NCI-H2196 treated with DMSO at 0.1 percent for 48 hours (cell line): ENCODE data around the gene CD164L2.

ENCODE experiments used
- DNase-seq: peaks from one replicate; lab custom pipeline; 2025; ENCODE audit not compliant: unreplicated experiment; lab: John Stamatoyannopoulos, UW

CD164L2 gene

DNA sequence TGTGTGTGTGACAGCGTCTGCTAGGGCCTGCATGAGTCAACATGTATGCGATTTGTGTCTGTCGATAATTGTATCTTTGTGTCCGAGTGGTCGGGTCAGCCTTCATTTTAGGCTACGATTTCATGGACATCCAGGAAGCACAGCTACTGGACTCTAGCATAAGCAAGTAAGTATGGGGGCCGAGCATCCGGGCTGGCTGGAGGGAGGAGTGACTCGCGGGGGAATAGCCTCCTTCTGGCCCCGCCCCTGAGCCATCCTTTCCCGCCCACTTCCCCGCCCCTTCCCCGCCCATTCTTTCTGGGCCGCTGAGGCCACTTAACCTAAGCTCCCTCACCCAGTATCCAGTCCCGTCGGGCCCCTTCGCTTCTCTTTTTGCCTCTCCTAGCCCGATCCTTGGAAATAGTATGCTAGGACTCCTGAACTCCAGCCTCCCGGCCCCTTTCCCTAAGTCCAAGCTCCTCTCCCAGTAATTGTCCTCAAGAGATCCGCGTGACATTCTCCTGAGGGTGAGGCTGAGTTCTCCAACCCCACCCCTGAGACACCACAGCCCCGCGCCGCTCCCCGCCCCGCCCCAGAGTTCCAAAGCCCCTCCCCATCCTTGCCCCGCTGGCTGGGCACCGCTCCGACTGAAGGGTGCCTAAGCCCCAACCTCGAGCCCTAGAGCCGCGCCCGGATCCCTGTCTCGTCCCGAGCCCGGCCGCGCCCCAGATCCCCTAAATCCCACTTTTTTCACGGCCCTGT is 17.6 kb downstream of the CD164L2 start:
- DNase-seq = peak; percentile 84

DNA sequence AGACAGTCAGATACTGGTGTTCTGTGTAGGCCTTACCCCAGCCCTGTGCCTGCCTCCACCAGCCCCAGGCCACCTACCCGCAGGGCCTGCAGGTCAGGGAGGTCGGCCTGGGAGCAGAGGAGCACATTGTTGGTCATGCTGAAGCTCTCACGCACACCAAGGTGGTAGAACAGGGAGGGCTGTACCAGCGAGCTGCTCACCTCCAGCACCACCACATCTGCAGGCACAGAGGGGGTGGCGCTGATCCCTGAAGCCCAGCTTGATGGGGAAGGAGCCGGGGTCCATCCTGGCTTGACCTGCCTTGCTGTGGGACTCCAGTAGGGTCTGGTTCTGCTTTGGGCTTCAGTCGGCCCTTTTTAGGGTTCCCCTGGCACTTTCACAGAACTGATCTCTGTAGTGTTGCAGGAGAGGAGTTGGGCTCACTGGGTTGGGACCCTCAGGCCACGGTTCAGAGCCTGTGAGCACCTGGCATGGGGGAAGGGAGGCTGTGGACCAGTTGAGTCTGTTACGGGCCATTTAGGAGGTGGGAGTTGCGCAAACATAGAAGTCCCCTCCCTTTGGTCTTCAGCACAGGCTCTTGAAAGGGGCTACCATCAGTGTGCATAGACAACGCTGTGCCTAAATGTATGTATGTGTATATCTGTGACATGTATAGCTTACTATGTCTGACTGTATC is 18.3 kb downstream of the CD164L2 start:
- DNase-seq = no peak

DNA sequence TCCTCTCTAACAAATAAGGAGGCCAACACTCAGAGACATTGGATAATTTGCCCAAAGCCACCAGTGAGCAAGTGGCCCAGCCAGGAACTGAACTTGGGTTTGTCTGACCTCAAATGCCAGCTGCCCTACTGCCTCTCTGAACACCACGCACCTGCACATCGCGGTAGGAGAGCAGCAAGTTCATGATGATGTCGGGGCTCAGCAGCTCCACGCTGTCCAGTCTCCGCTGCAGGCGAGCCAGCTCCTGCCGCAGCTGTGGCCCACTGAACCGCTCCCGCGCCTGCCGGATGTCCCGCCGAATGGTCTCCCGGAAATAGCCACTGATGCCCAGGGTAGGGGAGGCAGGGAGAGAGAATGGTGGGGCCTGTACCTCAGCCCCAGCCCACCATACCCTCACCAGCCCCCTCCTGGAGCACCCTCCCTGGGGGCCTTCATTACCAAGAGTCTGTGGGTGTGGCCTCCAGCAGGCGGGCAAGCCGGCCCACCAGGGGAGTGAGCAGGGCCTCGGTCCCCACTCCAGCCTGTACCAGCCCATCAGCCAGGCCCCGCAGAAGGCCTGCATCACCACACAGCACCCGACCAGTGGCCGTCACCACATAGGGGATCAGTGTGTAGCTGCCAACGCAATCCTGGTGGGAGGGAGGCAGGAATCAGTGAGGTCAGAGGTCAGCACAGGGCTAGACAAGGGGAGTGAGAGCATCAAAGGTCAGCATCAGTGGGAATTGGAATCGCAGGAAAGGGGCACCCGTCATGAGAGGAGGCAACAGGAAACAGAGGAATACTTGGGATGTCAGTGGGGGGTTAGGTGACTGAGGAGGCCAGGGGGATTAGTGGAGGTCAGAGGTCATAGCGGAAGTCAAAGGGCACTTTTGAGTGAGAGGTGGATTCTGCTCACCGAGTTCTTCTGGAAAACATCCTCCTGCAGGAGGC is 19.1 kb downstream of the CD164L2 start:
- no peak for DNase-seq

DNA sequence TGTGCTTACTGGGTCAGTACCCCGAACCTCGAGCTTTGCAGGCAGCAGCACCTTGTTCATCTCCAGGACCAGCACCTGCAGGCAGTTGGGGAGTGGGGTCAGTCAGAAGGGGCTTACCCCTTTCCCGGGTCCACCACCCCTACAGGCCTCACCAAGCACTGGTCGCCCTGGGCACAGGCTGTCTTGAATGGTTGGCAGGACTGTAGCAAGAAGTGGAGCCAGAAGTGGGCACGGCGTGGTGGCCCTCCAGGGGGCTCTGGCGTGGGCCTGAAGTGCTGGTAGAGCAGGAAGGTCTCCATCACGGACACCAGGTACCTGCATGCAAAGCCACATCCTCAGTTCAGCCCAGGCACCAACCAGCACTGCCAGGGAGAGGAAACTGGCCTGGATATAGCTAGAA is 21.6 kb downstream of the CD164L2 start:
- DNase-seq = no peak

DNA sequence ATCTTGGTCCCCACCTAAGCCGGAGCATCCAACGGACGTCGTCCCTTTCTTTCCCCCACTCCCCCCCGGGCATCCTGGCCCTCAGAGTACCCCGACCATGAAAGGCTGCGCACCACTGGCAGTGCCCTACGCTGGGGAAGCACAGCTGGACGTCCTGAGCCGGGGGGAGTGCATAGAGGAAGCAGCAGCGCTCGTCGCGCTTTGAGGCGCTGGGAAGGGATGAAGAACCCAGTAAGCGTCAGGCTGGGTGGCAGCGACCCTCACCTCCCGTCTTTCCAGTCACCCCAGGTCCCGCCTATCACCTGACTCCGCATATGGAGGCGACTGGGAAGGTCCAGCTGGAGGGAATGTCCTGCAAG is 22.1 kb downstream of the CD164L2 start:
- no peak for DNase-seq

DNA sequence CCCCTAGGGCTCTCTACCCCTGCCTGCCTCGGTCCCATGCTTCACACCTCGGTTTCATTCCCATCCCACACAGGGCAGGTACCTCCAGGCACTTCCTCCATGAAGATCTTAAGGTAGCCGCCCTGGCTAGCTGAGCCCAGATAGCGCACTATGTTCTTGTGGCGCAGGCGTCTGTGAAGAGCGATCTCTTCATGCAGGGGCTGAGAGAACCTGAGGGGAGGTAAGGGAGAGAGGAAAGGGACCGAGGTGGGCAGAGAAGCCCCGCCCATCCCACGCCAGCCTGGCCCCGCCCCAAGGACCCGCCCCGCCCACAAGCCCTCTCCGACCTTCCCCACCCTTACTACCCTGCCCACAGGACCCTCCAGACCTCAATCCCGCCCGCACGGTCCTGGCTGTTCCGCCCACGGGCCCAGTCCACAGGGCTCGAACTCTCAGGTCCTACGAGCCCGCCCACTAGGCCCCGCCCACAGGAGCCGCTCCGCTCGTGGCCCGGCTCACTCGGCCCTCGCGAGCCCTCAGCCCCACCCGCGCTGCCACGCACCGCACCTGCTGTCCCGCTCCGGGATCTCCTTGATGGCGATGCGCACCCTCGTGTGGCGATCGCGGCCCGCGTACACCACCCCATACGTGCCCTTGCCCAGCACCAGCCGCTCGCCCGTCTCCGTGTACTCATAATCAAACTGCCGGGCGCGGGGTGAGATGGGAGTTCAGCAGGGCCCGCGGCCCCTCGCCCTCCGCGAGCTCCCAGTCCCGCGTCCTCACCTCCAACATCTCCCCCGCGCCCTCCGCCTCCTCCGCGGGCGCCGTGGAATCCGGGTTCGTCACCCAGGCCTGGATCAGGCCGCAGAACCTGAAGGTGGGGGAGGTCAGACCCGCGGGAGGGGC is 22.7 kb downstream of the CD164L2 start:
- no peak for DNase-seq

DNA sequence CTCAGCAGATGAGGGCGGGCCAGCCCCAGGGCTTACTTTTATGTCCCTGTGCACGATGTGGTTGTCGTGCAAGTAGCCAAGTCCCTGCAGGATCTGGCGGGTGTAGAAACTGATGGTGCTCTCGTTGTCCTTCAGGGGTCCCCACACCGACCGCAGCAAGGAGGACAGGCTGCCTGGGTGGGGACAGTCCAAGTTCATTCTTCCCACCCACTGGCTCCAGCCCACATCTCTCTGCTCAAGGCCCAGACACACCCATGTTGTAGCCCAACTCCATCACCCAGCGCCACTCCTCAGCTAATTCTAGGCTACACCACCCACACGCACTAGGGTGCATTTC is 23.3 kb downstream of the CD164L2 start:
- no peak for DNase-seq

DNA sequence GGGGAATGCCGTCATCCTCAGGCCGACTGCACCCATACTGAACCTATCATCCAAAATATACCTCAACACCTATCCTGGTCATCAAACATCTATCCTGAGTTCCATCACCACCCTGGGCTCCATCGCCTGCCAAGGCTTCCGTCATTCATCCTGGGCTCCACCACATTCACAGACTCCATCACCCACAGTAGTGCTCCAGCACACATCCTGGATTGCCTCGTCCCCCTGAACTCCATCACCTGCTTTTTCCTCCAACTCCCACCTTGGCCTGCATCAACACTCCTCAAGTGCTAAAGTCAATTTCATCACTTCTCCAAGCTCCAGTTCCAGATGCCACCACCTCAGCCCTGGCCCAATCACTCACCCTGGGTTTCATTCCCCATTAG is 24.2 kb downstream of the CD164L2 start:
- DNase-seq = no peak

DNA sequence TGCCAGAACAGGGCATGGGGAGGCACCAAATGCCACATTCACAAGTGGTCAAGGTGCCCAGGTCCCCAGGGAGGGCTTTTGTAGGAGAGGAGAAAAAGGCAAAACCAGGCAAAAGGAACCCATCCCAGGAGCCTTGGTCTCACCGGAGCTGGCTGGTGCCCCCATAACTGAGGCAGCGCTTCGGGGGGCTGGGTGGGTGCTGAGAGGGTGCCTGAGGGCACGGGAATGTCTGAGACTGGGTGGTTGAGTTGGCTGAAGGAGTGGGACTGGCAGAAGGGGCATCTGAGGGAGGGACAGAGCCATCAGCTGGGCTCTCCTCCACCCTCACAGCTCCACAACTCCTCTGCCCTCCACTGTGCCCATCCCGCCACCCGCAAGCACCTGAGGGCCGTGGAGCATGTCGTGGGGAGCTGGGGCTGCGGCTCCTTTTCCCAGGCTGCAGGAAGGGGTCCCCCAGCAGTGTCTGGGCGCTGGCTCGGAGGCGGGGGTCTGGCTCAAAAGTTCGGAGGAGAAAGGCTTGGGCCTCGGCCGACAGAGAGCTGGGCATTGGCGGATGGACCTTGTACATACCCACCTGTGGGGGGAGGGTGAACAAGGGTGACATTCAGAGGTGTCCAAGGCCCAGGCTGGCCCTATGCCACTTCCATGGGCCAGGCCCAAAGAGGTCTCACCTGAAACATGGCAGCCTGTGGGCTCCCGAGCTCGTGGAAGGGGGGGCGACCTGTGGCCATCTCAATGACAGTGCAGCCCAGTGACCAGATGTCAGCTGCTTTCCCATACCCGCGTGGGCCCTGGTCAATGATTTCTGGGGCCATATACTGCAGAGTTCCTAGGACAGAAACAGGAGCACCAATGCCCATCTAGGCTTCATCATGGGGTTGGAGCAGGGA is 24.9 kb downstream of the CD164L2 start:
- no peak for DNase-seq

DNA sequence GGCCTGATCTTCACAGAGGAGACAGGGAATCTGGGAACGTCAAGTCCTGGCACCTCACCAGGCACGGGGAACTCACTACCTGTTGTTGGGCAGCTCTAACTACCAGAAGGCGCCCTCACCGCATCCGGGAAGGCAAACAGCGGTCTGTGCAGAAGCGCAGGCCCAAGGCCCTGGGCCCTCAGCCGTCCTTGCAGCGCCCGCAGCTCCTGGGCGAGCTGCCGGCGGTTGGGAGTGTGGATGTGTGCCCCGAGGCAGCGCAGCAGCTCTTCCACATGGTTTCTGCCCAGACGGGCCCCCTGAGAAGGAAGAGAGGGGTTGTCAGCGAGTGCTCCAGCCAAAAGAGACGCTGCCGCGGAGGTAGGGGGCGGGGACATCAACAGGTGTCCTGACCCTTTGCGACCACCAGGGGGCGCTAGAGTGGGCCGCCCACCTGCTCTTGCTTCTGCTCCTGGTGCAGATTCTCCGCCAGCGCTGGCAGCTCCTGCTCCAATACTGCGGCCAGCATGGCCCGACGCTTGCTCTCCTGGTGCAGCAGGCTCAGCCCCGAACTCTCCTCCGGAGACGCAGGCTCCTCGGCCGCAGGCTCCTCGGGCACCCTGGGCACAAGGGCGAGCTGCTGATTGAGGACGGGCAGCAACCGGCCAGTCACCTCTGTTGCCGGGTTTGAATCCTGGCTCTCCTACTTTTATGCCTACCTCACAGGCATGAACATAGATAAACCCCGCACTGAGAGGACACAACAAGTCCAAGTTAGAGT is 25.7 kb downstream of the CD164L2 start:
- DNase-seq = no peak

DNA sequence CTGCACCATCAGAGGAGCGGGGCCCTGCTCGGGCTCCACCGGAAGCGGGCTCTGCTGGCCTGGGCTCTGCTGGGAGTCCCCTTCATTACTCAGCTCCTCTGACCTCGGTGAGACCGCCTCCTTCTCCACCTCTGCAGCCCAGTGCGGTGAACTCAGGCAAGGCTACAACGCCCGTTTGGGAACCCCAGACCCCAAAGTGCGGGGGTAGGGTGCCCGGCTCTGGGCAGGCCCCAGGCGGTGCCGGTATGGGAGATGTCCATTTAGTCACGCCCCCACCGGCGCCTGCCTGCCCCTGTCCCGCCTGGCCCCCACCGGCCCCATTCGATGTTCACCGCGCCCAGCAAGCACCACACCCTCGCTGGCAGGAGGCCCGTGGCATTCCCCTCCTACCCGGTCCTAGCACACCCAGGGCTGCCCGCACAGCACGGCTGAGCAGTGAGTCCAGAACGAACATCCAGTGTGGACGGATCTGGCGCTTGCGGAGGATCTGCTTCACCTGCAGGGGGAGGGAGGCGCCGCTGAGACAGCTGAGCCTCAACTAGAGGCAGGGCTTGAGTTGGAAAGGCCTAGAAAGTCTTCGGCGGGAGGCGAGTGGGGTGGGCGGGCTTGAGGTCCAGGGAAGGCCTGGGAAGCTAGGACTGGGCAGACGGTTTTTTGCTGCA is 26.4 kb downstream of the CD164L2 start:
- DNase-seq = no peak

DNA sequence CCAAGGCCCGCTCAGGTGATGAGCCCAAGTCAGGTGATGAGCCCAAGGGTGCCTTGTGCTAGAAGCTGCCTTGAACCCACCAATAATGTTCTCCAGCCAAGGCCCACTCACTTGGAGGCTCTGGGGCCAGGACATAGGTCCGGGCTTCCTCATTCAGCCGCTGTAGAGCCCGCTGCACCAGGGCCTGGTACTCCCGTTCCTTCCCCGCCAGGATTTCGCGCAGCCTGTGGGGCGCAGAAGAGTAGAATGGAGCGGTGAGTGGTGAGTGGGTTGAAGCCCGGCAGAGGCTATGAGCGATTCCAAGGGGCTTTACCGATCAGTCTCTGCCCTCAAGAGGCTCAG is 26.9 kb downstream of the CD164L2 start:
- no peak for DNase-seq

DNA sequence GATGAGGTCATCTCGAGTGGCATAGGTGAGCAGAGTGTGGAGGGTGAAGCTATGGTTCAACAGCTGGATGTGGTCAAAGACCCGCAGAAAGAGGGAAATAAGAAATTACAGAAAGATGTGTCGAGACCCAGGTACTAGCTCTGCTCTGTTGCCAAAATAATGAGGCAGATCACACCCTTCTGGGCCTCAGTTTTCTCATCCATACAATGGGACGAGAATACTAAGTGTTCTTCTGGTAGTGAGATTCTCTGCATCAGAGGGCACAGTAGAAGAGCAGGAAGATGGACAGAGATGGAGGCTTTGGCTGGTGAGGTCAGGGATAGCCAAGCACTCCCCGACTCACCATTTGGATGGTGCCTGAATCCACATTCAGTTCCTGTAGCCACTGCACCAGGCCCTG is 27.4 kb downstream of the CD164L2 start:
- DNase-seq = no peak

DNA sequence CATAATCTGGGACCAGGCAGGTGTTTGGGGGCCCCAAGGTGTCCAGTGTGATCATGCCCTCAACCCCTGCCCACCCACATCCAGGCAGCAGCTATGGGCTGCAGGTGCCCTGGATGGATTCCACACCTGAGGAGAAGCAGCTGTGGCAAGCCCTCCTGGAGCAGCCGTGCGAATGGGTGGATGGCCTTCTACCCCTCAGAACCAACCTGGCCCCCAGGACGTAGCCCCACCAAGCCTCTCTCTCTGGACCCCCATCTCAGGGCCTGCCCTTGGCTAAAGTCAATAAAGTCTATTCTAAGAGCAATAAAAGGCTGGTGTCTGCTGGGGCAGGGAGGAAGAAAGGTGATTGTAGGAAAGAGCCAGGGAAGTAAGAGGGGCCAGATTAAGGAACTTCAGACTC is 29.5 kb downstream of the CD164L2 start:
- DNase-seq = no peak

DNA sequence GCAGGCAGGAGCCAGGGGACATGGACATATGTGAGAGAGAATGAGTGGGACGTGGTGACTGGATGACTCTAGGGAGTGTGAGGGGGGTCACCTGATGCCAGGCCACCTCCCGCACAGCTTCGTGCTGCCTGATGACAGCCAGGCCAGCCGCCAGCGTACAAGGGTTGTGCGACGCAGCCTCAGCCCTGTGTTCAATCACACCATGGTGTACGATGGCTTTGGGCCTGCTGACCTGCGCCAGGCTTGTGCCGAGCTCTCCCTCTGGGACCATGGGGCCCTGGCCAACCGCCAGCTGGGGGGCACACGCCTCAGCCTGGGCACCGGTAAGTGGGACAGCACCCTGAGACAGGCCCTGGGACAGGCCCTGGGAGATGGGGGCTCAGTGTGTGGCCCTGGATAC is 30.0 kb downstream of the CD164L2 start:
- DNase-seq = no peak

DNA sequence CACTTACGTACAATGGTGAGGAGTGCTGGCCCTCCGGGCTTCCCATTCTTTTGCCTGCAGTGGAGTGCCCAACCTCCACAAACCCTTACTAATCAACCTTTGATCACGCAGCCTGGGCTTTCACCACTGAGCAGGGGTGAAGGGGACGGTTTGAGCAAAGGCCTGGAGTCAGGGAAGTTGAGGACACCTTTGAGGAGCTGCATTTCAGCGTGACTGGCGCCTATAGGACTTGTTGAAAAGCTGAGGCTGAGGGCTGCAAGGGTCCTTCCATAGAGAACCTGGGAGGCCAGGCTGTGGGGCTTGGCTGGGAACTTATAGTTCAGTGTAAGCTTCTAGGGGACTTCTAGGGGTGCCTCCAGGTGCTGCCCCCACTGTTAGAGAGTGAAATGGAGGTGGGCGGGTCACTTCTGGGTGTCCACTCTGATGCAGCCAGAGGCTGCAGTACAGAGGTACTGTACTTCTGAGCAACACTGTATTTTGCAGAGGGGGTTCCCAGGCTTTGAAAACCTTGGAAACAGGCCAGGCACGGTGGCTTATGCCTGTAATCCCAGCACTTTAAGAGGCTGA is 31.5 kb downstream of the CD164L2 start:
- no peak for DNase-seq

DNA sequence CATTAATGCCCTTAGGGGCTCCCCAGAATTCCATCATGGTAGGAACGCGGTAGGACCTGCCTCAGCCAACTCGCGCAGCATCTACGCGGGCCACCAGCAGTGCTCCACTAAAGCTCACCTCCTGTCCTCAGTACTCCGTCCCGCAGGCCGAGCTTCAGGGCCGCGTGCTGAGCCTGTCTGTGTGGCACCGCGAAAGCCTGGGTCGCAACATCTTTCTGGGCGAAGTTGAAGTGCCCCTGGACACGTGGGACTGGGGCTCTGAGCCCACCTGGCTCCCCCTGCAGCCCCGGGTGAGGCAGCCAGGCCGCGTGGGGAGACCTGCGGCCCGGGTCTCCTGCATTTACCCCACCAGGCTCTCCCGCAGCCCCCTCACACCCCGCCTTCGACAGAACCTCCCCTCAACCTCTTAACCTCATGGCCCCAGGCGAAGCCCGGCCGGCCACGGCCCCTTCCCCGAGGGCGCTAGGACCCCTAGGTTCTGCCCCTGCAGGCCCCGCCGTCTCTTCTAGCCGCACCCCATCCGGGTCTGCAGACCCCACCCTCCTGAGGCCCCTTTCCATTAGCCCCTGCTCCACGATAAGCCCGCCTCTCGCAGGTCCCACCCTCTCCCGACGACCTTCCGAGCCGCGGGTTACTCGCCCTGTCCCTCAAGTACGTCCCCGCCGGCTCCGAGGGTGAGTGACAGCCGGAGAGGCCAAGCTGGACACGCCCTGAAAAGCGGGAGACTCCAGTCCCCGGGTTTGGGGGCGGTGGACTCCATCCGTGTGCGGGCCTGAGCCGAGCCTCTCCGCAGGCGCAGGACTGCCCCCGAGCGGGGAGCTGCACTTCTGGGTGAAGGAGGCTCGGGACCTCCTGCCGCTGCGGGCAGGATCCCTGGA is 32.2 kb downstream of the CD164L2 start:
- no peak for DNase-seq
